SKM-1 treated with dmso at 0.1 percent for 144 hours (cell line): ENCODE measurements around the gene CPLX1.
"Not testable (repeated sequence)": the region's sequence is repeated elsewhere in the genome, so short reads cannot be mapped to it uniquely, and the experiment has no call there.

Experiments
- DNase-seq: peaks from one replicate; lab custom pipeline; 2025; ENCODE audit not compliant: unreplicated experiment; lab: John Stamatoyannopoulos, UW

Gene CPLX1

GRCh38 chr4:739569-739968 is 86.4 kb downstream of the CPLX1 start:
- no peak for DNase-seq

- DNase-seq = no peak
Measured at GRCh38 chr4:738781-739280, 87.1 kb downstream of the CPLX1 start.

DNA sequence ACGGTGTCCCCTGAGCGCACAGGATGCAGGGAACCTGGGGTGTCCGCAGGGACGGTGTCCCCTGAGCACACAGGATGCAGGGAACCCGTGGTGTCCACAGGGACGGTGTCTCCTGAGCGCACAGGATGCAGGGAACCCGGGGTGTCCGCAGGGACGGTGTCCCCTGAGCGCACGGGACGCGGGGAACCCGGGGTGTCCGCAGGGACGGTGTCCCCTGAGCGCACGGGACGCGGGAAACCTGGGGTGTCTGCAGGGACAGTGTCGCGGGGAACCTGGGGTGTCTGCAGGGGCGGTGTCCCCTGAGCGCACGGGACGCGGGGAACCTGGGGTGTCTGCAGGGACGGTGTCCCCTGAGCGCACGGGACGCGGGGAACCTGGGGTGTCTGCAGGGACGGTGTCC is 89.4 kb downstream of the CPLX1 start:
- not testable (repeated sequence) for DNase-seq

GRCh38 chr4:735583-735982 is 90.3 kb downstream of the CPLX1 start:
- no peak for DNase-seq
